CD4-positive, alpha-beta T cell treated with Interleukin-6 at 100 ng/mL for 8 hours (primary cell): ENCODE data around the gene NXT1.
"Not testable (repeated sequence)": the region's sequence is repeated elsewhere in the genome, so short reads cannot be mapped to it uniquely, and the experiment has no call there.

Experiments
- DNase-seq: peaks from one replicate; pipeline ENCODE4 v3.0.0-alpha.2; 2020; ENCODE audit warnings: mixed read lengths, low spot score

NXT1 gene

DNA sequence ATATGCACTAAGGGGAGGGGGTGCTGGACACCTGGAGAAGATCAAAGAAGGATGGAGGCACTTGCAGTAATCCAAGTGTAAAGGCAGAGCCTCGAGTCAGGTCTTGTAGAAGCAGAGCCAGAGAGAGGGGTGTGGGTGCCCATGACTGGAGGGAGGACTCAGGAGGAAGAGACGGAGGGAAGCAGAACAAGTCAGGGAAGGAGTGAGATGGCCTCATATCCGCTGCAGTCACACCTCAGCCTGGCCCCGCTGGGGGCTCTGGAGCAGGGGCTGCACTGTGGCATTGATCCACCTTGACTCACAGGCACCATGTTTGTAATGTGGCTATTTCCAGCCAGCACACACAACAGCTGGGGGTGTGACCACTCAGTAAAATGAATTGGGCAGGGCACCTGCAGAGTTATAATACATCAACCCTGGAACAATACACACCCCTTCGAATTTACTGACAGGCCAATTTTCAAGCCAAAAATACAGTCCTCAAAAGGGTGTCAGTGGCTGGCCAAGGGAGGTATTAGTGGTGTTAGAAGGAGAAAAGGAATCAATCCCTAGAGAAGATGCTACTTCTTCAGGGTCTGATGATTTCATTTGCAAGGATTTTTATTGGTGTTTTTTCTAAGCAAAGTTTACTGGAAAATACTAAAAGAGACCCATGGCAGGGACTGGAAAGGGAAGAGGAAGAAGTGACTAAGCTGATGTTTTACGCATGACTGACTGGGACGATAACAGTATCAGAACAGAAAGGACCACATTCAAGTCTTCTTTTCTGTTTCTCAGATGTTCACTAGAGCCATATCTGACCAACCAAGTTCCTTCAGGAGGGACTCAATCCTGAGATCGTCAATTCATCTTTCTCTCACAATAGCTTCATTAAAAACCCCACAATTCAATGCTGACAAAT lies 18.9 kb upstream of the NXT1 start:
- DNase-seq: no peak

DNA sequence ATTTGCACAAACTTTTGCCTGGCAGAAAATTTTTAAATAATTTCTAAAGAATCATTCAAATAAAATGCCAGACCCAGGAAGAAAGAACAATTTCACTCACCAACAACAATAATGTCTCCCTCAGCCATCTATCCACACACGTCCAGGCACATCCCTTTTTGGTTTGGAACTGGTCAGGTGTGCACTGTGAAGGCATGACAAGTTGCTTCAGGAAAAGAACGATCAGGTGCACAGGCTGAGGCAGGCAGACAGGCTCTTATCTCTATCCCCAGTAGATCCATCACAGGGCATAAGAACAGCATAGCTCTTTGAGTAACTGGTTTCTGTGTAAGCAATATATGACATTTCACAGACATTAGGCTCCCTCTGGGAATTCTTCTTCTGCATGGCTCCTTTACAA lies 18.1 kb upstream of the NXT1 start:
- no peak for DNase-seq

DNA sequence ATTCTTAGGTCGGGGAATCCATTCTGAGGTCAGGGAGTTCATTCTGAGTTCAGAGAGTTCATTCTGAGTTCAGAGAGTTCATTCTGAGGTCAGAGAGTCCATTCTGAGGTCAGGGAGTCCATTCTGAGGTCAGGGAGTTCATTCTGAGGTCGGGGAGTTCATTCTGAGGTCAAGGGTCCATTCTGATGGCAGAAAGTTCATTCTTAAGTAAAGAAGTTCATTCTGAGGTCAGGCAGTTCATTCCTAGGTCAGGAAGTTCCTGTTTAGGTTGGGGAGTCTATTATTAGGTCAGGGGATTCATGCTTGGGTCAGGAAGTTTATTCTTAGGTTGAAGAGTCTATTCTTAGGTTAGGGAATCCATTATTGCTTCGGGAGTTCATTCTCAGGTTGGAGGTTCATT lies 16.5 kb upstream of the NXT1 start:
- no peak for DNase-seq

DNA sequence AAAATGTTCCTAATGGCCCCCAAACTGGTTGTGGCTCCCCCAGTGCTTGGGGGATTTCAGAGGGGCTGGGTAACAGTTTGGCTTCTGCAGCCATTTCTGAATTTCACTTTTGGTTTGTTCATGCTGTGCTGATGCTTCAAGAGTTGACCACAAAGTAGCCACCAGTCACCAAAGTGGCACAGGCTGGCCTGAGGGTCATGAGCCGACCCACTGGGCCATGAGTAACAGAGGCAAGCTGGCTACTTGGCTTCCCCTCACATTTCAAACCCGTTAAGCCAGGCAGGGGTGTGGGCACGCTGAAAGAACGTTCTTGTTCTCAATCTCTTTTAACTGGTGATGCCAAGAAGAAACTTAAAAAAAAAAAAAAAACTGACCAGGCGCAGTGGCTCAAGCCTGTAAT lies 15.1 kb upstream of the NXT1 start:
- DNase-seq: no peak

DNA sequence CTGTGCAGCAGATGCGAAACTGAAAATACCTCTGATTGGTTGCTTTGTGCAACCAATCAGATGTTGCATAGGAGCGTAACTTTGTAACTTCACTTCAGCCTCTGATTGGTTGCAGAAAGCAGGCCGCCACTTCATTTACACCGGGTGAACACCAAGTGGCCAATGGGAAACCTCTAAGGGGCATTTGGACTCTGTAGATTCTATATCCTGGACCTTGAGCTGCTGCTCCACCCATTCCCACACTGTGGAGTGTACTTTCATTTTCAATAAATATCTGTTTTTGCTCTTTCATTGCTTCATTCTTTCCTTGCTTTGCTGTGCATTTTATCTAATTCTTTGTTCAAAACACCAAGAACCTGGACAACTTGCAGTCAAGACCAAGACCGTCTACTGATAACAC lies 14.1 kb upstream of the NXT1 start:
- no peak for DNase-seq

DNA sequence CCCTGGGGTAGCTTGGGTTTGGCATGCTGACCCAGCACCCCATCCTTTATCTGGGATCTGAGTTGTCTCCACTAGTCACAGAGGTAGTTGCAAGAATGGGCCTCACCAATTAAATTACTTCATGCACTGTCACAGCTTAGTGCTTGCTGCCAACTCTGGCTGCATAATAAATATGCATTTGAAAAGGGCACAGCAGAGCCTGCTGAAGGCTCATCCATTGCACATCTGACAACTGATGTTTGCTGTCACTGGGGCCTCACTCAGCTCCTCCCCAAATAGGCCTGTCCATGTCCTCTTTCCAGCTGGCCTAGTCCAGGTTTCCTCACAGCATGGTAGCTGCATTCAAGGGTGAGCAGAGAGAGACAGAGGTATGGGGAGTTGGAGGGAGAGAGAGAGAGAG lies 13.3 kb upstream of the NXT1 start:
- DNase-seq: no peak

DNA sequence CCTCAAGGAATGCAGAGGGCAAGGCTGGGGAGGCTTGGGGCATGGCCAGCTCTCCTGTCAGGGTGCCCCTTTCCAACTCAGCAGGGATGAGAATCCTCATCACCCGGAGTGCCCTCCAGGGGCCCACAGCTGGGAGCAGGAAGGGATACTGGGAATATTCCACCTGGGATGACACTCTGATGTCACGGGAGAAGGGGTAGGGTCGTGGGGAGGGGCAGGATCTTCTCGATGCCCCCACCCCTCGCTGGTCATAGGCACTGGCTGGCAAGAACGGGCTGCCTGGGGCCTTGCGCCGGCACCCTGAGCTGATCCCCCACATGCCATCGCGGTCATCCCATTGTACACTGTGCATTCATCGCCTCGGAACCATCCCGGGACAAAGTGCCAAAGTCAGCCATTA lies 10.6 kb upstream of the NXT1 start:
- no peak for DNase-seq

DNA sequence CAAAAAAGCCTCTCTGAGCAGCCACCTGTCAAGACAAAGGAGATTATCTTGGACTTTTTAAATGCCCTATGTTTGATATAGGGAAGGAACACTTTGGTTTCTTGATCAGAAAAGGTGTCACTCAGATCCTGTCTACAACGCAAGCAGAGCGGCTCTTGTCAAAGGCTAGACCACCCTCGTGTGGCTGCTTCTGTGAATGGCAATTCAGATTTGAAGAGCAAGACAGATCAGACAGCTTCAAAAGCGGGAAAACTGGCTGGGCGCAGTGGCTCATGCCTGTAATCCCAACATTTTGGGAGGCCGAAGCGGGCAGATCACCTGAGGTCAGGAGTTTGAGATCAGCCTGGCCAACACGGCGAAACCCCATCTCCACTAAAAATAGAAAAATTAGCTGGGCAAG lies 10.1 kb upstream of the NXT1 start:
- DNase-seq: peak; percentile 9

DNA sequence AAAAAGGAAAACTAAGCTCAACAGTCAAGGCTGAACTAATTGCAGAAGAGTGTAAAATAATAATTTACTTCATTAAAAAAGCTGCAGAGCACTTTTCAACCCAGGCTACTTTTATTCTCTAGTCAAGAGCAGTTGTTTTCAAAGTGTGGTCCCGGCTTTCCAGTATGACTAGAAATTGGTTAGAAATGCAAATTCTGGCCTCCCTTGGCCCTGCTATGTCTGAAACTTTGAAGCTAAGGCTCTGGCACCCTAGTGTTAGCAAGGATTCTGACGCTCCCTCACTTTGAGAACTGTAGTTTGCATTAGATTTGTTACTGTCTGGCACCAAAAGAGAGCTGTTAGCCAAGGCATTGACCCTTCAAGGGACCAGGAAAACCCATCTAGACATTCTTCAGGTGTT lies 9.5 kb upstream of the NXT1 start:
- DNase-seq: no peak

DNA sequence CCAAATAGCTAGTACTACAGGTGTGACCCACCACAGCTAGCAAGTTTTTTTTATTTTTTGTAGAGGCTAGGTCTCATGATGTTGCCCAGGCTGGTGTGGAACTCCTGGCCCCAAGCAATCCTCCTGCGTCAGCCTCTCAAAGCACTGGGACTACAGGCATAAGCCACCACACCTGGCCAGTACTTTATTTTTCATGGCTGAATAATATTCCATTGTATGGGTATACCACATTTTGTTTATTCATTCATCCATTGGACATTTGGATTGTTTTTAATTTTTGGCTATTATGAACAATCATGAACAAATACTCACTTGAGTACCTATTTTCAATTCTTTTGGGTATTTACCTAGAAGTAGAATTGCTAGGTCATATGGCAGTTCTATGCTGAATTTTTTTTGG lies 7.0 kb upstream of the NXT1 start:
- no peak for DNase-seq

DNA sequence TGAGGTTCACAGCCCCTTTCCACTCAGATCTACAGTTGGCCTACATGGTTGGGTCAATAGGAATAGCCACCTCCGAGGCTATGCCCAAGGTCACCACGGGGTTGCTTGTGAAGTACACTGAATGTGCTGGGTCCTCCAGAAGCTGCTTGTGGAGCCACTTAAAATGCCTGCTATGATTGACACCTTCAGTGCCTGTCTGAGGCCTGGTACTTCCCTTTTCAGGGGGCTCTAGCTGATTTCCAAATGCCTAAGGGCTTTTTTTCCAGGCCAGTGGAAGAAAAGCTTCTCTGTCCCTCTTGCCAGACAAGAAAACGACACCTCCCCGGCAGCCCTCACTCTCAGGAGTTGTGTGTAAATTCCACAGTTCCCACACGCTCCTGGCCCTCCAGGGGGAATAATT lies 6.3 kb upstream of the NXT1 start:
- DNase-seq: no peak

DNA sequence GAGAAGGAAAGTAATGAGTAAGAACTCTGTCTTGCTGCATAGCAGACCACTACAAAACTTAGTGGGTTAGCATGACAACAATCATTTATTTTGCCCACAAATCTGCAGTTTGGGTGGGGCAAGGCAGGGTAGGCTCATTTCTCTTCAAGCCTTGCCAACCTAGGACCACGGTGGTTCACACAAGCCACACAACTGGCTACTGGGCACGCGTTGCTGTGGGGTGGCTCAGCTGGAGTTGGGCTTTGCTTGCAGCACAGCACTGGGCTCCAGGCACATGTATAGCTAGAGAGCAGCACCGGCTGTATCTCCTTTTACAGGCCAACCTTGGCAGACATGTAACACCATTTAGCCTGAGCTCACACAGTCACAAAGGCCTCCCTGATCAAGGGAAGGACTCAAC lies 4.6 kb upstream of the NXT1 start:
- DNase-seq: no peak

DNA sequence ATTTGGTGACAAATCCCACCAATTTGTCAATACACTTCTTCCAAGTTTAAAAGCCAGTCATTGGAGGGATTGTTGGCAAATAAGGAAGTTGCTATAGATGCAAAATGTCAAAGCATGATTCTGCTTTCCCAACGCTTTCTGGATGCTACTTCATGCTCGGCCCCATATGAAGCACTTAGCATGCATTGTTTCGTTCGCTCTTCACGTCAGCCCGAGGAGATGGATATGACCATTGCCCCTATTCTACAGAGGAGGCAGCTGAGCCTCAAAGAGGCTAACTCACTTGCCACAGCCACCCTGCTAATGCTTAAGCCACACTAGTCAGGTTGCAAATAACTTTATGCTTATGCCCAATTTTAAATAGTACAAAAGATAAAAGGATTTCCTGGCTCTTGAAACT lies 2.8 kb upstream of the NXT1 start:
- DNase-seq: no peak

DNA sequence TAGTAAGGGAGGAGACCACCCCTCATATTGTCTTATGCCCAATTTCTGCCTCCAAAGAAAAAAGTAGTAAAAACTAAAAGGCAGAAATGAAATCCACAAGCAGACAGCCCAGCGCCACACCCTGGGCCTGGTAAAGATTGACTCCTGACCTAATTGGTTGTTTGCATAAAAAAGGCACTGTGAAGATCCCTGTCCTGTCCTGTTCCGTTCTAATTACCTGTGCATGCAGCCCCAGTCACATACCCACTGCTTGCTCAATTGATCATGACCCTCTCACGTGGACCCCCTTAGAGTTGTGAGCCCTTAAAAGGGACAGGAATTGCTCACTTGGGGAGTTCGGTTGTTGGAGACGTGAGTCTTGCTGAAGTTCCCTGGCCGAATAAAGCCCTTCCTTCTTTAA lies 2.1 kb upstream of the NXT1 start:
- DNase-seq: not testable (repeated sequence)

DNA sequence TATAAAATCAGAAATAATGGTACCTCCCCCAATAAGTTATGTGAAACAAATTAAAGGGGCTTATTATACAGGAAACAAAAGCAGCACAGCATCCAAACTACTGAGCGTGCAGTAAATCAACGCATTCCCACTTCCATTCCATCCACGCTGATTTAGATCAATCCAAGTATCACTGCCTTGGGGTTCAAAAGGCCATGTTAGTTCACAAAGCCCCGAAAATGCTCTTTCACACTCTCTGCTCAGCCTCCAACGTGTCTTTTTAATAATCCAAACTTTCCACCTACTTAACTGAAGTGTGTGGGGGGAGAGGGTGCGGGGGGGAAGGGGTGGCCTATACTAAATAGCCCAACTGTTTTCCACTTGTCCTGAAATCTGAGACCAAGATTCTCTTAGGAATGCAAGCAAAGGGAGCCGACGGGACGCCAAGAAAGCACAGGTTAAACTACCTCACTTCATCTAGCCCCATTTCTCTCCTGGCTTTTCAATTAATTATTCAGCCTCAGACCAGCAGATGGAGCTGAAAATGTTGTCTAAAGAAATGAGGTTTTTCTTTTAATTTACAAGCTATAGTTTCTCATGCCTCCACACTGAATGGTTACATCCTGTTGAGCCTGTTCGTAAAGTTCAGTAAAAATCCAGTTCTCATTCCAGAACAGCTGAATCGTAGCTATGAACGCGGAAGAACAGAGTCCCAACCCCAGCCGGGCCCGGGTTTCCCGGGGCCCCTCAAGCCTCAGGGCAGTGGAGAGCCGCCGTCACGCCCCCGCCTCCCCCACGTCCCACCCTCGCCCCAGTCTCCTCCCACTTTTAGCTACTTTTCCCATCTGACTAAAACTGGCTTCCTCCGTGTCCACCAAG lies 1.0 kb upstream of the NXT1 start:
- peak; percentile 76 for DNase-seq

DNA sequence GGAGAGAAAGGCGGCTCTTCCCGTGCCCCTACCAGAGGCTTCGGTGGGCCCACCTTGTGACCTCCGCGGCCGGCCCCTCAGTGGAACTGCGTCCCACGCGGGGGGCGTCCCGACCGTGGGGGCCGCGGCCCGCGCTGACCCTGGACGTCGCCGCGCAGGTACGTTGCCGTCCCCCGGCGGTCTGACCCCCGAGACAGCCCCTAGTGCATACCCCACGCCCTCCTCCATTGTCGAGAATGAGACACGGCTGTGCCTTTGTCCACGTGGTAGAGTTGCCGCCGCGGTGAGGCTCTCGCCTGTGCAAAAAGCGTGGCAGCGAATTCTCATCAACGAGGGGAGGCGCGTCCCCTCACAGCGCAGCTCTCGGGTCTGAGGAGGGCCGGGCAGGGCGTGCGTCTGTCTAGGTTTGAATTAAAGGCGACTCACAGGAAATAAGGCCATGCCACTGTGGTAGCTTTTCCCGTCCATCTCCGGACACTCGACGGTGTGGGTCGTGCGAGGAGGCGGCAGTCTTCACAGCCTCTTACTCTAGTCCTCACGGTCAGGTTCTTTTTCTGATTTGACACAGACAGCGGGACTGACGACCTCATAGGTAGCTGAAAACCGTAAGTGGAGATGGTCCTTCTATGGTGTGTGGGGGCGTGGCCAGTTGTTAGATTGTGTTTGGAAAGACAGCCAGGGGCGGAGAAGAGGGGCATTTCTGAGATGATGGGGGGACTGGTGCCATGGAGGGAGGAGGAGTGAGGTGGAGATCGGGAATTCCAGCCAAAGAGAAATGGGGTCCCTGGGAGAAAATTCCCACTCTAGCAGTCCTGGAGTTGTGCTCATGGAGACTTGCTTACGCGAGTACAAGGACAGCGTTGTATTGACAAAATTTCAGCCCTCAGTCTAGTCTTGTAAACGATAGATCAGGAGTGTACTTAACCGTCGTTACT lies 580 bp downstream of the NXT1 start:
- peak; percentile 45 for DNase-seq

DNA sequence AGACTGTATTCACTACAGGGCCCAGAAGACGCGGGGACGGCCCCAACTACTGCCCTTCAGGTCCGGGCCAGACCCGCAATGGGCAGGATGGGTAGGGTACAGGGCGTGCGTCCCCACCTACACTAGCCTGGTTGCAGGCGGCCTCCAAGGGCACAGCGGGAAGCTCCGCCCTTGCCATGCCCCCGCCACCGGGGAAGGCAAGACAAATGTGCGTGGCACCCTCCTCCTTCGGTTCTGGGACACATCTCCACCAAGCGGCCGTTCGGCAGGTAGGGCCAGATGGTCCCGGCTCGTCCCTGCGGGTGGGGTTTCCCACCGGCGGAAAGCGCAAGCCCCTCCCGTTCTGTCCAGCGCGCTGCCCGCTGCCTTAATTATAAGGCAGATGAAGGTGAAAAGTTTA lies 5.6 kb downstream of the NXT1 start:
- DNase-seq: no peak

DNA sequence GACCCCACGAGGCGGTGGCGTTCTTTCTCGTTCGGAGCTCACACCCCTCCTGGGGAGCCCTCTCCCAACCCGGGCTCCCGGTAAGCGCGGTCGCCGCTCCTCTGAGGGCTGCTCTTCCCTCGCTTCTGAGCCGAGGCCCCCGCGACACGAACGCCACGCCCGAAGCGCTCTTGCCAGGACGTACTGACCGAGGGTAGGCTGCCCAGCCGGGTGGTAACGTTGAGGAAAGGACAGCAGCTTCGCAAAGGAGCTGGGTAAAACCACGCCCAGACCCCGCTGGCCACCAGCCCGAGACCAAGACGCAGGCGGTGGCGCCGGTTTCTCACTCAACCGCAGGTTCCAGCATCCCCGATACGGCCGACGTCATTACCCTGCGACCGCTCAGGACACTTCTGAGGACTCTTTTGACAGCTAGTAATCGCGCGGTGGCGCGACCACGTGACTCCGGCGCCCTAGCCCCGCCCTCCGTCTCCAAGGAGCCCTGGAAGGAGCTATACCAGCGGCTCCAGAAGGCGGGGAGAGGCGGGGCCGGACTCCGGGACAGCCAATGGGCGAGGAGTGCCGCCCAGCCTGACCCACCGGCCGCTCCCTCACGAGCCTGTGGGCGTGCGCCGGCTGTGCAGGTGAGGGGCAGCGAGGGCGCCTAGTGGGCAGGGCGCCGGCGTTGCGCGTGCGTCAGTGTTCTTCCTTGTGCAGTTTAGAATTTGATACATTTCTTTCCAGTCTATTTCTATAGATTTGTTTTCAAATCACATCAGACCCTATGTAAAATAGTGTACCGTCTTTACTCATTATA lies 7.4 kb downstream of the NXT1 start:
- DNase-seq: peak; percentile 100

DNA sequence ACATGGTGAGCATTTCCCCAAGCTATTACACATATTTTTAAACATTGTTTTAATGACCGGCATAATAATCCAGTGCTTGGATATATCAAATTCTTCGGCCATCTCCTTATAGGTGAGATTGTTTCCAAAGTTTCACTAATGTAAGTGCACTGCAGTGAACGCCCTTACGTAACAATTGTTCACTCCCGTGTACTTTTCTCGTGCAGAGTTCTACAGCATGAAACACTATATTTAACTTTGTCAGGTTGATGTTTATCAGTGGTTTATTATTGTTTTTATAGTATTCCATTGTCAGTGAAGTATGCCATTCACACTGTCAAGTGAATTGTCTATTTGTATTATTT lies 7.9 kb downstream of the NXT1 start:
- no peak for DNase-seq

DNA sequence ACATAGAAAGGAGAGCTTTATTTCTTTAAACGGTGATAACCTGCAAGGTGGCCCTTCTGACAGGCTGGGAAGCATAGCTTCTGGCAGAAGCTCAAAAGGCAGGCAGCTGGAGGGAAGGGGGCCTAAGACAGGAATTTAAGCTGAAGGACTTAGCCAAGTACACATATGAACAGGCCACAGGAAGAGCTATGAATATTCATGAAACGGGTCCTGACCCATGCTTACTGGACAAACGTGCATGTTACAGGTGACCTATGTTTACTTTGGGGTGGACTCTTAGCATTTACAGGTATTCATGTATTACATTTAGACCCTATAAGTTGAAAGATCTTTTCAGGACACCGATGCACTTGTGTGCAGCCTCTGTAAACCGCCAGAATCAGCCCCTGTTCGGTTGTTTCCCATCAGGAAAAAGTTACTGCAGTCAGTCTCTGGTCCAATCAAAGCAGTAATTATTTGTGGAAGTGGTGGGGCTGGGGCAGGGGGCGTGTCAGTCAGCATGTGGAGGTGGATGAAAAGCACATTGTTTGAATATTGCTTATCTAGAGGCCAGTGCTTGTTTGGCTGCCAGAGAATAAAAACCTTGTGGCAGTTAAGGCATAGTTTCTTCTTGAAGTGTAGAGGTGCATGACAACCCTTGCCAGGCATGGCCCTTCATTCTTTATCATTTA lies 8.5 kb downstream of the NXT1 start:
- no peak for DNase-seq

DNA sequence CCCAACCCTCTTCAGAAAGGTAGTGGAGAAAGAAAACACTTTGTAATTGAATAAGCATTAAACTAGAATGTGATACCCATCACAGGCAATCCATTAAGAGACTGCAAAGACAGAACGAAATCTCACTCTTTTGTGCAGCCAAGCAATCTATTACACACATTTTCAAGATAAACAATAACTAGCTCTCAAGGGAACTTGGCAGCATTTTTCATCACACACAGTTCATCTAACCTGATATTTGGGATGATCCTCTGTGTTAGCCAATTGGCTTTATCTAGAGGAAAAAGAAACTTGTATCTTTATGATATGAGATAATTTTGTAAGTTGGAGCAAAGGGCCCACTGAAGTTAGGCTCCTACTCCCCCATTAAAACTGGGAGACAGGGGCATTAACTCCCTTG lies 9.9 kb downstream of the NXT1 start:
- DNase-seq: no peak
